Endothelial cell (in vitro differentiated cells): ENCODE results near the gene C12orf56. TPM values are rescaled to one million over a fixed set of nuclear protein-coding genes. Genes with fewer than 3 reads are reported as not detected.

Experiments used
- DNase-seq: peaks from one replicate; pipeline ENCODE4 v3.0.0; 2021; ENCODE audit warnings: low spot score
- H3K27ac Mint-ChIP-seq: one replicate; pipeline ENCODE4 v1.8.0; 2021; ENCODE audit warnings: mixed read lengths, inconsistent platforms; ENCODE audit not compliant: unreplicated experiment
- H3K27me3 Mint-ChIP-seq: one replicate; pipeline ENCODE4 v1.8.0; 2021; ENCODE audit warnings: mild to moderate bottlenecking, moderate library complexity, mixed read lengths, inconsistent platforms; ENCODE audit not compliant: unreplicated experiment
- H3K36me3 Mint-ChIP-seq: one replicate; pipeline ENCODE4 v1.8.0; 2021; ENCODE audit warnings: mild to moderate bottlenecking, low read depth, mixed read lengths, inconsistent platforms; ENCODE audit not compliant: unreplicated experiment
- H3K4me1 Mint-ChIP-seq: one replicate; pipeline ENCODE4 v1.8.0; 2021; ENCODE audit warnings: mild to moderate bottlenecking, mixed read lengths, inconsistent platforms; ENCODE audit not compliant: unreplicated experiment
- H3K4me3 Mint-ChIP-seq: one replicate; pipeline ENCODE4 v1.8.0; 2021; ENCODE audit warnings: mild to moderate bottlenecking, mixed read lengths, inconsistent platforms; ENCODE audit not compliant: unreplicated experiment
- H3K9me3 Mint-ChIP-seq: one replicate; pipeline ENCODE4 v1.8.0; 2021; ENCODE audit warnings: mixed read lengths, inconsistent platforms; ENCODE audit not compliant: unreplicated experiment
- total RNA-seq: library from RNA; stranded (reverse); fragmentation: NEBNext Ultra II Directional; extraction: Animal tissue kit (Norgen Biotek cat#: 25700); gene quantifications from one replicate; pipeline ENCODE4 v1.2.1, GENCODE V29; 2021; ENCODE audit not compliant: unreplicated experiment
- TF ChIP-seq, protein P1 (sequence below): fragments of 200-600 bp; sonication (generic); IDR thresholded peaks from one replicate; pipeline ENCODE4 v1.5.0; 2021; ENCODE audit warnings: antibody characterized with exemption; ENCODE audit not compliant: unreplicated experiment

C12orf56 gene
- total RNA-seq, 1 donor from 2014 or later, result 0.62 TPM

DNA sequence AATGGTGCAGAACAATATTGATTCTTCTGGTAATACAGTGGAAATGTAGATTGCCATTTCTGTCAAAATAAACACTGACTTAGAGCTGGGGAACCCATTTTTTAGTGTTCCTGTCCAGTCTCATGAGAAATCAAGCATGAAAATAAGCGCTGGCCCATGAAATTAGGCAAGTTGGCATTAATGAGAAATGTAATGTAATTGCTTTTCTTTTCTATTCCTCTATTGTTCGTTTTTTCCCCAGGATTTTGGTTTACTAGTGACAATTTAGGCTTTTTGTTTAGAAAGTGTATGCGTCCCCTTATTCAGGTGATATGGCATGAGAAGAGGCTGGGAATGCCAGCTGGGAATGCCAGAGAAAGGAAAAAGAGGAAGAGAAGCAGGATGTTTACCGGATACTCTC lies 104.0 kb downstream of the C12orf56 start:
- peak overlapping the region; percentile 44 for H3K4me3 Mint-ChIP-seq
- peaks cover 18% of the 10 kb centered on the region for H3K4me1 Mint-ChIP-seq
- peaks cover 6% of the 10 kb centered on the region for H3K36me3 Mint-ChIP-seq
- H3K27ac Mint-ChIP-seq, result peak overlapping the region; percentile 94
- no peak for DNase-seq
- no peaks in the 10 kb centered on the region for H3K27me3 Mint-ChIP-seq
- H3K9me3 Mint-ChIP-seq, result peaks cover 5% of the 10 kb centered on the region
- TF ChIP-seq, protein P1, sequence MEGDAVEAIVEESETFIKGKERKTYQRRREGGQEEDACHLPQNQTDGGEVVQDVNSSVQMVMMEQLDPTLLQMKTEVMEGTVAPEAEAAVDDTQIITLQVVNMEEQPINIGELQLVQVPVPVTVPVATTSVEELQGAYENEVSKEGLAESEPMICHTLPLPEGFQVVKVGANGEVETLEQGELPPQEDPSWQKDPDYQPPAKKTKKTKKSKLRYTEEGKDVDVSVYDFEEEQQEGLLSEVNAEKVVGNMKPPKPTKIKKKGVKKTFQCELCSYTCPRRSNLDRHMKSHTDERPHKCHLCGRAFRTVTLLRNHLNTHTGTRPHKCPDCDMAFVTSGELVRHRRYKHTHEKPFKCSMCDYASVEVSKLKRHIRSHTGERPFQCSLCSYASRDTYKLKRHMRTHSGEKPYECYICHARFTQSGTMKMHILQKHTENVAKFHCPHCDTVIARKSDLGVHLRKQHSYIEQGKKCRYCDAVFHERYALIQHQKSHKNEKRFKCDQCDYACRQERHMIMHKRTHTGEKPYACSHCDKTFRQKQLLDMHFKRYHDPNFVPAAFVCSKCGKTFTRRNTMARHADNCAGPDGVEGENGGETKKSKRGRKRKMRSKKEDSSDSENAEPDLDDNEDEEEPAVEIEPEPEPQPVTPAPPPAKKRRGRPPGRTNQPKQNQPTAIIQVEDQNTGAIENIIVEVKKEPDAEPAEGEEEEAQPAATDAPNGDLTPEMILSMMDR, result no peak

DNA sequence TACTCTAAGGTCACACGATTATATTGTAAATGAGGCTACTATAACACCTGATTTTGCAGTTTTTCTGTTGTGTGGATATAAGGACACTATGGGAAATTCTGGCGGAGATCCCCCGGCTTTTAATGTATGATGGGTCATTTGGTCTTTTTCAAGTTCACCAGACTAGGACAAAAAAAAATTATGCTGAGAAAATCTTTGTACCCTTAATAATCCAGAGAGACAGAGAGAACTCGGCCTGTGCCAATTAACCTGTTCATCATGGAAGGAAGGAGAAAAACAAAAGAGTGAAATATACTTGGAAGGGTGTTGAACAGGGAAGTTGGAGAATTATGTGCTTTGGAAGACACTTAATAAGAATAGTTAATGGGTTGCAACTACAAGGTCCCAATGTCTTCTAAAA lies 106.3 kb downstream of the C12orf56 start:
- no peaks in the 10 kb centered on the region for H3K27me3 Mint-ChIP-seq
- H3K9me3 Mint-ChIP-seq, result peaks cover 5% of the 10 kb centered on the region
- no peak overlapping the region for H3K27ac Mint-ChIP-seq
- TF ChIP-seq, protein P1, result no peak
- H3K36me3 Mint-ChIP-seq, result peaks cover 6% of the 10 kb centered on the region
- DNase-seq, result no peak
- no peak overlapping the region for H3K4me3 Mint-ChIP-seq
- H3K4me1 Mint-ChIP-seq, result peaks cover 18% of the 10 kb centered on the region

DNA sequence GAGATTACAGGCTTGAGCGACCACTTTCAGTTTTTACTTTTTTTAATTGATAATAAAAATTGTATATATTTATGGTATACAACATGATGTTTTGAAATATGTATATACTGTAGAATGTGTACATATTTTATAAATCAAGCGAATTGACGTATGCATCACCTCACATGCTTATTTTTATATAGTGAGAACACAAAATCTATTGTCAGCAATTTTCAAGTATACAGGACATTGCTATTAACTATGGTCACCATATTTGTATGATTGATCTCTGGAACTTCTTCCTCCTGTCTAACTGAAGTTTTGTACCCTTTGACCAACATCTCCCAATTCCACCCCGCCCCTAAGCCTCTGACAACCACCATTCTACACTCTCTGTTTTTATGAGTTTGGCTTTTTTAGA lies 112.1 kb downstream of the C12orf56 start:
- TF ChIP-seq, protein P1, result no peak
- no peaks in the 10 kb centered on the region for H3K27me3 Mint-ChIP-seq
- H3K9me3 Mint-ChIP-seq, result no peaks in the 10 kb centered on the region
- no peak overlapping the region for H3K4me3 Mint-ChIP-seq
- H3K4me1 Mint-ChIP-seq, result peaks cover 2% of the 10 kb centered on the region
- H3K36me3 Mint-ChIP-seq, result no peaks in the 10 kb centered on the region
- no peak overlapping the region for H3K27ac Mint-ChIP-seq
- DNase-seq, result no peak

DNA sequence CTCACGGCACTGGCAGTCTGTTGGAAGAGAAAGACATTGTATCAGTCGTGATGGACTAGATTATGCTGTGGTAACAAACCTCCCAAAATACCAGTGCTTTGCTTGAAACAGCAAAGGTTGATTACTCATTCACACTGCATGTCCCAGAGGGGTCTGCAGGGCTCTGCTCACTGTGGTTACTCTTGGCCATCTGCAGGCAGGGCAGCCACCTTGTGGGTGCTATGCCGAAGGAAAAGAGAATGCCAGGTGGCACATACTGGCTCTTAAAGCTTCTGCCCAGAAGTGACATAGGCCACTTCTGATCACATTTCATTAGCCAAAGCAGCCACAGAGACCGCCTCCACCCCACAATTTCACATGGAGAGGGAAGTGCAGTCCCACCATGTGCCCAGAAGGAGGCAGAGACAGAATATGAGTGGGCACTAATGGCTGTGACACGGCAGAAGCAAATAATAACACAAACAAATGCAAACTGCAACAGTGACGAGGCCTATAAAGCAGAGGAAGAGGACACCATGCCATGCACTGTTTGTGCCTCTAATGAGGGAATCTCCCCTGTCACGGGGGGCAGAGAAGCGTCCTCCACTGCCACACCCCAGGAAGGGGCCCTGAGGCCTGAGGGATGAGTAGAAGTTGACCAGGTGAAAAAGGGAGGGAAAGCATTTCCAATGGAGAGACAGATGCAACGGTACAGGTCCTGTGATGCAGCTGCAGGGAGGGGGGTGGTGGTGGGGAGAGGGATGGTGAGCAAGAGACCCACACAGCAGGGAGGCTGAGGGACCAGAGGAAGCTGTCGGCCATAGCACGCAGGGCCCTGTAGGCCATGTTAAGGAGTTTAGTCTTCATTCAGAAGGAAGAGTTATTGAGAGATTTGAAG lies 116.8 kb downstream of the C12orf56 start:
- peak; percentile 57 for DNase-seq
- no peaks in the 10 kb centered on the region for H3K4me1 Mint-ChIP-seq

More for the DNA sequence above, 116.8 kb downstream of the C12orf56 start:
- Mint-ChIP-seq H3K9me3 (no peaks in the 10 kb centered on the region), H3K27me3 (no peaks in the 10 kb centered on the region), H3K36me3 (no peaks in the 10 kb centered on the region), H3K27ac (peak overlapping the region; percentile 48), H3K4me3 (no peak overlapping the region)
- TF ChIP-seq, protein P1, result peak; percentile 57
